Sigmoid colon (tissue), 7 donors: ENCODE measurements around the gene HNRNPAB. TPM values are rescaled to one million over a fixed set of nuclear protein-coding genes. Genes with fewer than 3 reads are reported as not detected.
"Not testable (repeated sequence)": the region's sequence is repeated elsewhere in the genome, so short reads cannot be mapped to it uniquely, and the experiment has no call there.

Experiments
- DNase-seq: peaks from one replicate; pipeline ENCODE4 v3.0.0-alpha.2; 2019
- H3K27ac ChIP-seq, 4 donors: fragments of 200-600 bp; sonication (generic); one replicate each; pipeline ENCODE4 v1.5.1; 2016 to 2019; ENCODE audit warnings: mild to moderate bottlenecking in 1 of 4
- H3K27me3 ChIP-seq, 3 donors: fragments of 200-600 bp; sonication (generic); one replicate each; pipeline ENCODE4 v1.5.1; 2019; ENCODE audit warnings: mild to moderate bottlenecking in 1 of 3
- H3K36me3 ChIP-seq, 4 donors: fragments of 200-600 bp; sonication (generic); one replicate each; pipeline ENCODE4 v1.5.1; 2016 to 2019
- H3K4me1 ChIP-seq, 4 donors: fragments of 200-600 bp; sonication (generic); one replicate each; pipeline ENCODE4 v1.5.1; 2017 to 2019
- H3K4me3 ChIP-seq, 4 donors: fragments of 200-600 bp; sonication (generic); one replicate each; pipeline ENCODE4 v1.5.1; 2017 to 2019; ENCODE audit warnings: mild to moderate bottlenecking in 2 of 4, moderate library complexity in 1 of 4
- H3K9me3 ChIP-seq, 4 donors: fragments of 200-600 bp in 3 of 4; sonication (generic) in 3 of 4; one replicate each; pipeline versions ENCODE4 v1.5.1 to v1.6.1; 2013 to 2019
- EP300 ChIP-seq, 4 donors: sonication (generic); formaldehyde crosslinking; IDR thresholded peaks; one replicate each; pipeline ENCODE4 v1.6.1; 2017; ENCODE audit warnings: antibody characterized with exemption in 4 of 4
- POLR2A ChIP-seq, 2 donors: fragments of 450-650 bp; IDR thresholded peaks; one replicate each; pipeline ENCODE4 v1.6.1; 2016; ENCODE audit warnings: antibody characterized with exemption in 2 of 2, mild to moderate bottlenecking in 2 of 2, moderate library complexity in 2 of 2
- POLR2AphosphoS5 ChIP-seq, 4 donors: sonication (generic); formaldehyde crosslinking; IDR thresholded peaks; one replicate each; pipeline ENCODE4 v1.6.1; 2017; ENCODE audit warnings: antibody characterized with exemption in 4 of 4
- WGBS, 2 donors: extraction: QIAGEN DNeasy Blood & Tissue Kit; methylation state at CpG; one replicate each; pipeline ENCODE4 v1.1.7; 2013; 5-methylcytosine and 5-hydroxymethylcytosine counted together
- intact Hi-C: fragments of 100-400 bp; cut with DNase I; formaldehyde crosslinking; loops from one replicate; pipeline ENCODE4 v1.15.1; 2023
- polyA plus RNA-seq, 3 donors: library from polyadenylated mRNA; stranded (reverse); fragments of 200-250 nt; gene quantifications; one replicate each; pipeline ENCODE4 v1.2.3, GENCODE V29; 2013
- total RNA-seq, 4 donors: library from RNA; depleted of rRNA; stranded (reverse); fragments of >200 nt; gene quantifications; one replicate each; pipeline ENCODE4 v1.1.0, GENCODE V29; 2016
- TF ChIP-seq, protein P1 (sequence below), 4 experiments: fragments of 450-650 bp in 3 of 4; fragments of 200-600 bp in 1 of 4; IDR thresholded peaks; one replicate each; pipeline ENCODE4 v1.5.1; 2016 to 2019; ENCODE audit warnings: antibody characterized with exemption in 4 of 4, mild to moderate bottlenecking in 3 of 4, moderate library complexity in 2 of 4
- donor health status: healthy with polysubstance abuse.
- donor health status: Bipolar disorder and iron deficiency.
- donor health status: healthy.

Gene HNRNPAB
- total and polyA plus RNA-seq, 7 donors = 77.8 to 227 (median 101) TPM

DNA sequence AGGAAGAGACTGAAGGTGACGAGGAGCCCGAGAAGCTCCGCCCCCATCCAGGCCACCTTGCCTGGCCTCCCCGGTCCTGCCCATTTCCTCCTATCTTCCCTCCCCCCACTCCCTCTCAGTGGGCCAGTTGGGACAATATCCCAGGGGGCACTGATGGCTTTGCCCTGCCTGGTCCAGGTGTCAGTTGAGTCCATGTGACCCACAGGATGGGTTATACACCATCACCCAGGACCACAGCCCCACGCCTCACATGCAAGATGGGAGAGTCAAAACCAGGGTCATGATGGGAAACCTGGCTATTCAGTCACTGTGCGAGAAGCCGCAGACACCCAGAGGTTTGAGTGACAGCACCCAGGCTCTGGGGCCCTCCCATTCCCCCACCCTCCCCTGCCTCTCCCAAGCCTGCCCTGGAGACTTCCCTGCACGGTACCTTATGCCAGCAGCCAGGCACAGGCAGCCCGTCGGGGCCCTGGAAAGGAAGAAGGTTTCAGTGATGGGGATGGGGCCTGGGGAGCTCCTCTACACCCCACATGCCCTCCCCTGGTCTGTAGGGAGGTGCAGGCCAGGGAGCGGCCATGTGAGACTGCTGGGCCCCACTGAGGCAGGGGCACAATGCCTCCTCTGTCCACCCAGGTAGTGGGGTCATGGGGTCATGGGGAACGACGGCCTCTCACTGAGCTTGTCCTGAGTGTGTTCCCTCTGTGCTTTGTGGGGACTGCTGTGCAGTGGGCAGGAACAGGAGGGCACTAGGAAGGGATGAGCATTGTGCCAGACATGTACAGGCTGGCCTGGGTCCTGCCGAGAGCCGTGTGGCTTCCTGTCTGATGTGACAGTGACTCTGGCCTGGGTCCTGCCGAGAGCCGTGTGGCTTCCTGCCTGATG, 34.6 kb downstream of the HNRNPAB start:
- Histone ChIP-seq H3K9me3 (no peaks in the 10 kb centered on the region), H3K36me3 (no peaks in the 10 kb centered on the region), H3K4me1 (no peaks in the 10 kb centered on the region), H3K27ac (peak overlapping the region in 1 of 4 donors; percentile 18), H3K4me3 (no peak overlapping the region), H3K27me3 (no peaks in the 10 kb centered on the region)
- WGBS, 2 donors = 61 to 77% methylated on average over 17 of the region's 17 CpGs
- intact Hi-C loops = no loop called here
- DNase-seq = no peak
- TF ChIP-seq, protein P1, sequence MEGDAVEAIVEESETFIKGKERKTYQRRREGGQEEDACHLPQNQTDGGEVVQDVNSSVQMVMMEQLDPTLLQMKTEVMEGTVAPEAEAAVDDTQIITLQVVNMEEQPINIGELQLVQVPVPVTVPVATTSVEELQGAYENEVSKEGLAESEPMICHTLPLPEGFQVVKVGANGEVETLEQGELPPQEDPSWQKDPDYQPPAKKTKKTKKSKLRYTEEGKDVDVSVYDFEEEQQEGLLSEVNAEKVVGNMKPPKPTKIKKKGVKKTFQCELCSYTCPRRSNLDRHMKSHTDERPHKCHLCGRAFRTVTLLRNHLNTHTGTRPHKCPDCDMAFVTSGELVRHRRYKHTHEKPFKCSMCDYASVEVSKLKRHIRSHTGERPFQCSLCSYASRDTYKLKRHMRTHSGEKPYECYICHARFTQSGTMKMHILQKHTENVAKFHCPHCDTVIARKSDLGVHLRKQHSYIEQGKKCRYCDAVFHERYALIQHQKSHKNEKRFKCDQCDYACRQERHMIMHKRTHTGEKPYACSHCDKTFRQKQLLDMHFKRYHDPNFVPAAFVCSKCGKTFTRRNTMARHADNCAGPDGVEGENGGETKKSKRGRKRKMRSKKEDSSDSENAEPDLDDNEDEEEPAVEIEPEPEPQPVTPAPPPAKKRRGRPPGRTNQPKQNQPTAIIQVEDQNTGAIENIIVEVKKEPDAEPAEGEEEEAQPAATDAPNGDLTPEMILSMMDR (IDR thresholded peaks at IDR 0.05) = no peak
- TF ChIP-seq EP300 (IDR thresholded peaks at IDR 0.05) = no peak
- no peak for TF ChIP-seq POLR2A (IDR thresholded peaks at IDR 0.05)
- no peak for TF ChIP-seq POLR2AphosphoS5 (IDR thresholded peaks at IDR 0.05)

- H3K36me3 ChIP-seq, H3K27me3 ChIP-seq, H3K9me3 ChIP-seq, H3K4me3 ChIP-seq, DNase-seq, intact Hi-C loops, H3K4me1 ChIP-seq: not testable (repeated sequence)
- peak overlapping the region in 2 of 4 donors; percentile 26 to 49 for H3K27ac ChIP-seq
- 48 to 91% methylated on average over 16 of the region's 16 CpGs for WGBS, 2 donors
These were observed 35.4 kb downstream of the HNRNPAB start for GRCh38 chr5:178239626-178240301.

DNA sequence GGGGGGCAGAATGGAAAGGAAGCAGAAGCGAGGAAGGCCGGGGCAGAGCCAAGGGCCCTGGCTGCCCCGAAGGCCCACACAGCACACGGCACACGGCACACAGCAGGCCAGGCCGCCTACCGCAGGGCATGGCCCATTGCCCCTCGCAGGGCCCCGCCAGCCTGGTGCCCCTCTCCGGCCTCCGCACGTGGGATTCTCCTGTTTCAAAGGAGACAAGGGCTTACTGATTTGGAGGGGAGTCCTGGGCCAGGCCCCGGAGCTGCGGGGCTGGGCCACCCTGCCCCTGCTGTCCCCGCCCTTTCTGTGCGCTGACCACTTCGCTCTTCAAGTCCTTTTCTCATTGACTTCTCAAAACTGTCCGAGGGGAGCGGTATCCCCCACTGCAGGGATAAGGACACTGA, 36.0 kb downstream of the HNRNPAB start:
- Histone ChIP-seq H3K27me3 (no peaks in the 10 kb centered on the region), H3K36me3 (no peaks in the 10 kb centered on the region), H3K4me3 (no peak overlapping the region), H3K27ac (peak overlapping the region in 2 of 4 donors; percentile 26 to 49), H3K9me3 (no peaks in the 10 kb centered on the region), H3K4me1 (no peaks in the 10 kb centered on the region)
- intact Hi-C loops = no loop called here
- TF ChIP-seq, protein P1 (IDR thresholded peaks at IDR 0.05) = no peak
- TF ChIP-seq POLR2AphosphoS5 (IDR thresholded peaks at IDR 0.05) = no peak
- no peak for TF ChIP-seq POLR2A (IDR thresholded peaks at IDR 0.05)
- TF ChIP-seq EP300 (IDR thresholded peaks at IDR 0.05) = no peak
- no peak for DNase-seq
- WGBS, 2 donors = 79 to 91% methylated on average over 19 of the region's 19 CpGs

DNA sequence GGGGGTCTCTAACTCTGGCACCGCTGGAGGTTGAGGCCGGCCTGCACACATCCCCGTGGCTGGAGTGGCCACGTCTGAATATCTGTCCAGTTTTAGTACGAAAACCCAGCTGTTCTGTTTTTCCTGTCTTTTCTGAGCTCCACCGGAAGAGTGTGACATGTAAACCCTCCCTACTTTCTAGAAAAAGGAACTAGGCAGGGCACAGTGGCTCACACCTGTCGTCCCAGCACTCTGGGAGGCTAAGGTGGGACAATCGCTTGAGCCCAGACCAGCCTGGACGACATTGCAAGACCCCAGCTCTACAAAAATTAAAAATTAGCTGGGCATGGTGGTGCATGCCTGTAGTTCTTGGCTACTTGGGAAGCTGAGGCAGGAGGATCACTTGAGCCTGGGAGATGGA, 36.4 kb downstream of the HNRNPAB start:
- Histone ChIP-seq H3K36me3 (no peaks in the 10 kb centered on the region), H3K27ac (peak overlapping the region in 2 of 4 donors; percentile 26 to 49), H3K9me3 (no peaks in the 10 kb centered on the region), H3K4me1 (no peaks in the 10 kb centered on the region), H3K4me3 (no peak overlapping the region), H3K27me3 (no peaks in the 10 kb centered on the region)
- WGBS, 2 donors = 52 to 84% methylated on average over 9 of the region's 9 CpGs
- intact Hi-C loops = no loop called here
- no peak for TF ChIP-seq EP300 (IDR thresholded peaks at IDR 0.05)
- no peak for TF ChIP-seq POLR2AphosphoS5 (IDR thresholded peaks at IDR 0.05)
- no peak for TF ChIP-seq POLR2A (IDR thresholded peaks at IDR 0.05)
- TF ChIP-seq, protein P1 (IDR thresholded peaks at IDR 0.05) = no peak
- no peak for DNase-seq

DNA sequence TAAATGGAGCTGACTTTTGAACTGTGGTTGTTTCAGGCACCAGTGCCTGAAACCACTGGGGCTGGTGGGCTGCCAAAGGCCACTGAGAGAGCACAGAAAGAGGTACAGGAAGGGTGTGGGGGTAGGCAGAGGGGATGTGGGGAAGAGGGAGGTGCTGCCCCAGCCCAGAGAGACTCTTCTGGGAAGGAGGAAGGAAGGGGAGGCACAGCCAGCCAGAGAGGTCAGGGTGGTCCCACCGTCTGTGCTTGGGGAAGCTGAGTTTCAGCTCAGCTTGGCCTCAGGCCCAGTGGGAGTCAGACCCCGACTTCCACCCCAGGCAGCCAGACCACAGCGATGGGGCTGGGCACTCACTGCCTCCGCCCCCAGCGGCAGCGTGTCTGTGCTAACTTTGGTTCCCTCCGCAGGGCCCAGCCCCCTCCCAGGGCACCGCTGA, 36.9 kb downstream of the HNRNPAB start:
- 49 to 76% methylated on average over 8 of the region's 8 CpGs for WGBS, 2 donors
- intact Hi-C loops = no loop called here
- no peak for TF ChIP-seq POLR2AphosphoS5 (IDR thresholded peaks at IDR 0.05)
- TF ChIP-seq EP300 (IDR thresholded peaks at IDR 0.05) = no peak
- TF ChIP-seq POLR2A (IDR thresholded peaks at IDR 0.05) = no peak
- no peak for DNase-seq
- H3K27me3 ChIP-seq = no peaks in the 10 kb centered on the region
- no peak overlapping the region for H3K4me3 ChIP-seq
- H3K9me3 ChIP-seq = no peaks in the 10 kb centered on the region
- peak overlapping the region in 2 of 4 donors; percentile 7 to 49 for H3K27ac ChIP-seq
- H3K4me1 ChIP-seq = no peaks in the 10 kb centered on the region
- no peaks in the 10 kb centered on the region for H3K36me3 ChIP-seq
